A673 (cell line): ENCODE measurements around the gene KRTAP4-8.
"Not testable (repeated sequence)": the region's sequence is repeated elsewhere in the genome, so short reads cannot be mapped to it uniquely, and the experiment has no call there.

Experiments
- CTCF ChIP-seq: fragments of 300-800, 200-600 bp; sonication (generic); conservative IDR thresholded peaks from 2 replicates; pipeline ENCODE4 v1.5.1; 2017; ENCODE audit warnings: low read depth, mild to moderate bottlenecking, antibody characterized with exemption, low read length, moderate library complexity, mixed read lengths
- EZH2 ChIP-seq: fragments of 200-600 bp; sonication (generic); IDR thresholded peaks from 2 replicates; pipeline ENCODE4 v1.6.1; 2017; ENCODE audit warnings: borderline replicate concordance, low read depth, mild to moderate bottlenecking, mixed read lengths, antibody characterized with exemption, low read length; ENCODE audit not compliant: poor library complexity, severe bottlenecking

- TF ChIP-seq CTCF, EZH2: not testable (repeated sequence)
Measured at GRCh38 chr17:41084100-41084856, 13.7 kb downstream of the KRTAP4-8 start, which contains the start of gene KRTAP4-7.
